Neural progenitor cell (in vitro differentiated cells): ENCODE measurements around the gene CNN2. TPM values are rescaled to one million over a fixed set of nuclear protein-coding genes. Genes with fewer than 3 reads are reported as not detected.
A peak's percentile ranks its signal among the peaks of the same experiment; 100 is the strongest.

Experiments
- DNase-seq: peaks from one replicate; pipeline ENCODE4 v3.0.0-alpha.2; 2016; ENCODE audit warnings: low spot score
- H2AFZ ChIP-seq: fragments of 200-600 bp; sonication (generic); replicated peaks from 2 replicates; pipeline ENCODE4 v1.6.1; 2016; ENCODE audit warnings: antibody characterized with exemption
- H3F3A ChIP-seq: fragments of 200-600 bp; sonication (generic); 2 replicates; pipeline ENCODE4 v1.6.1; 2016; ENCODE audit warnings: antibody characterized with exemption, low read depth
- H3K27ac ChIP-seq: fragments of 200-600 bp; sonication (generic); 2 replicates; pipeline ENCODE4 v1.5.1; 2016; ENCODE audit warnings: mild to moderate bottlenecking
- H3K27me3 ChIP-seq: fragments of 200-600 bp; sonication (generic); 2 replicates; pipeline ENCODE4 v1.6.1; 2016; ENCODE audit warnings: mild to moderate bottlenecking, moderate library complexity
- H3K36me3 ChIP-seq: fragments of 200-600 bp; sonication (generic); 2 replicates; pipeline ENCODE4 v1.5.1; 2016
- H3K4me1 ChIP-seq: fragments of 200-600 bp; sonication (generic); 2 replicates; pipeline ENCODE4 v1.6.1; 2016; ENCODE audit warnings: mixed run types
- H3K4me2 ChIP-seq: fragments of 200-600 bp; sonication (generic); 2 replicates; pipeline ENCODE4 v1.6.1; 2016
- H3K4me3 ChIP-seq: fragments of 200-600 bp; sonication (generic); 2 replicates; pipeline ENCODE4 v1.5.1; 2016
- H3K79me2 ChIP-seq: fragments of 200-600 bp; sonication (generic); 2 replicates; pipeline ENCODE4 v1.6.1; 2016; ENCODE audit warnings: low read depth
- H3K9ac ChIP-seq: fragments of 200-600 bp; sonication (generic); 2 replicates; pipeline ENCODE4 v1.6.1; 2016
- H3K9me3 ChIP-seq: fragments of 200-600 bp; sonication (generic); 2 replicates; pipeline ENCODE4 v1.5.1; 2016; ENCODE audit warnings: low read depth
- H4K20me1 ChIP-seq: fragments of 200-600 bp; sonication (generic); 2 replicates; pipeline ENCODE4 v1.6.1; 2016; ENCODE audit warnings: low read depth
- H3K27ac Mint-ChIP-seq: 3 replicates; pipeline ENCODE4 v1.8.0; 2021; ENCODE audit warnings: mixed read lengths
- H3K27me3 Mint-ChIP-seq: 2 replicates; pipeline ENCODE4 v1.8.0; 2022; ENCODE audit warnings: low read depth, mild to moderate bottlenecking, inconsistent platforms, moderate library complexity, mixed read lengths; ENCODE audit not compliant: insufficient read depth
- H3K36me3 Mint-ChIP-seq: 3 replicates; pipeline ENCODE4 v1.8.0; 2021; ENCODE audit warnings: mixed read lengths
- H3K4me1 Mint-ChIP-seq: 3 replicates; pipeline ENCODE4 v1.8.0; 2021; ENCODE audit warnings: mixed read lengths
- H3K4me3 Mint-ChIP-seq: 3 replicates; pipeline ENCODE4 v1.8.0; 2021; ENCODE audit warnings: mild to moderate bottlenecking, moderate library complexity, mixed read lengths
- H3K9me3 Mint-ChIP-seq: 3 replicates; pipeline ENCODE4 v1.8.0; 2020; ENCODE audit warnings: mixed read lengths
- CTCF ChIP-seq: fragments of 200-600 bp; sonication (generic); IDR thresholded peaks from 2 replicates; pipeline ENCODE4 v1.5.1; 2017; ENCODE audit warnings: antibody characterized with exemption, mild to moderate bottlenecking
- EZH2 ChIP-seq: fragments of 200-600 bp; sonication (generic); IDR thresholded peaks from 2 replicates; pipeline ENCODE4 v1.6.1; 2017; ENCODE audit warnings: antibody characterized with exemption, mild to moderate bottlenecking, moderate library complexity
- EZH2phosphoT487 ChIP-seq: fragments of 200-600 bp; sonication (generic); IDR thresholded peaks from 2 replicates; pipeline ENCODE4 v1.6.1; 2017; ENCODE audit warnings: antibody characterized with exemption
- total RNA-seq: library from RNA; depleted of rRNA; stranded (reverse); fragments of >200 nt; gene quantifications from 2 replicates; pipeline ENCODE4 v1.2.3, GENCODE V29; 2015; ENCODE audit warnings: low replicate concordance

Gene CNN2
- total RNA-seq, 1 donor from 2014 or later, result 131 TPM

GRCh38 chr19:995051-995827, 31.2 kb upstream of the CNN2 start:
- Histone ChIP-seq H3K4me3 (no peak overlapping the region), H3K36me3 (no peaks in the 10 kb centered on the region), H3K79me2 (no peaks in the 10 kb centered on the region), H3F3A (peaks cover 14% of the 10 kb centered on the region), H3K9ac (no peak overlapping the region), H4K20me1 (peaks cover 18% of the 10 kb centered on the region), H3K4me2 (no peak overlapping the region), H2AFZ (no peak overlapping the region), H3K9me3 (no peaks in the 10 kb centered on the region), H3K27me3 (peaks cover 53% of the 10 kb centered on the region), H3K27ac (no peak overlapping the region), H3K4me1 (peaks cover 4% of the 10 kb centered on the region)
- H3K9me3 Mint-ChIP-seq, result peaks cover 3% of the 10 kb centered on the region
- H3K4me3 Mint-ChIP-seq, result no peak overlapping the region
- DNase-seq, result no peak
- peaks cover 12% of the 10 kb centered on the region for H3K4me1 Mint-ChIP-seq
- peaks cover 34% of the 10 kb centered on the region for H3K27me3 Mint-ChIP-seq
- peaks cover 2% of the 10 kb centered on the region for H3K36me3 Mint-ChIP-seq
- no peak overlapping the region for H3K27ac Mint-ChIP-seq
- no peak for TF ChIP-seq CTCF
- TF ChIP-seq EZH2, result no peak
- TF ChIP-seq EZH2phosphoT487, result no peak

- H3K9me3 ChIP-seq, result no peaks in the 10 kb centered on the region
- no peak overlapping the region for H3K27ac ChIP-seq
- DNase-seq, result peak; percentile 62
- TF ChIP-seq EZH2 (peak; percentile 59), EZH2phosphoT487 (peak; percentile 44), CTCF (no peak)
- H3K4me3 ChIP-seq, result peak overlapping the region; percentile 9
- peaks cover 3% of the 10 kb centered on the region for H3K9me3 Mint-ChIP-seq
- peaks cover 4% of the 10 kb centered on the region for H3K4me1 ChIP-seq
- H3K79me2 ChIP-seq, result no peaks in the 10 kb centered on the region
- H2AFZ ChIP-seq, result no peak overlapping the region
- H3K27me3 ChIP-seq, result peaks cover 63% of the 10 kb centered on the region
- H3K4me2 ChIP-seq, result peak overlapping the region; percentile 52
- peaks cover 2% of the 10 kb centered on the region for H3K36me3 Mint-ChIP-seq
- no peaks in the 10 kb centered on the region for H3K36me3 ChIP-seq
- peaks cover 37% of the 10 kb centered on the region for H3K27me3 Mint-ChIP-seq
- H3F3A ChIP-seq, result peaks cover 12% of the 10 kb centered on the region
- no peak overlapping the region for H3K4me3 Mint-ChIP-seq
- no peak overlapping the region for H3K27ac Mint-ChIP-seq
- H3K9ac ChIP-seq, result no peak overlapping the region
- peaks cover 18% of the 10 kb centered on the region for H4K20me1 ChIP-seq
- peaks cover 12% of the 10 kb centered on the region for H3K4me1 Mint-ChIP-seq
These were observed 30.2 kb upstream of the CNN2 start for GRCh38 chr19:996051-996838.

GRCh38 chr19:998064-998463, 28.3 kb upstream of the CNN2 start:
- Mint-ChIP-seq H3K9me3 (peaks cover 3% of the 10 kb centered on the region), H3K4me3 (peak overlapping the region; percentile 25), H3K4me1 (peaks cover 12% of the 10 kb centered on the region), H3K36me3 (no peaks in the 10 kb centered on the region), H3K27me3 (peaks cover 40% of the 10 kb centered on the region), H3K27ac (no peak overlapping the region)
- Histone ChIP-seq H4K20me1 (peaks cover 14% of the 10 kb centered on the region), H3K9ac (no peak overlapping the region), H3F3A (peaks cover 11% of the 10 kb centered on the region), H2AFZ (no peak overlapping the region), H3K9me3 (no peaks in the 10 kb centered on the region), H3K4me2 (no peak overlapping the region), H3K79me2 (no peaks in the 10 kb centered on the region), H3K4me3 (no peak overlapping the region), H3K27me3 (peaks cover 71% of the 10 kb centered on the region), H3K4me1 (peaks cover 7% of the 10 kb centered on the region), H3K27ac (no peak overlapping the region), H3K36me3 (no peaks in the 10 kb centered on the region)
- DNase-seq, result no peak
- TF ChIP-seq CTCF (no peak), EZH2 (no peak), EZH2phosphoT487 (no peak)
